Measurements from ENCODE around the gene TMEM108. TPM values are rescaled to one million over a fixed set of nuclear protein-coding genes. Genes with fewer than 3 reads are reported as not detected.

TMEM108 gene
- total and polyA plus RNA-seq, 2 experiments from 2014 or later = 7.4 to 15.3 TPM

- ATAC-seq = no peak; the same call in 2 of the 3 replicates
- no peak overlapping the region; the same call in 1 of the 2 replicates for H3K27ac Mint-ChIP-seq
- 0 out of 2 replicates have a peak overlapping the region, but pooled peaks have one; percentile 69 for H2AFZ ChIP-seq
- no peak for DNase-seq (ENCODE audit: low spot score)
- H3K4me2 ChIP-seq = no peak overlapping the region
- no peaks in the 10 kb centered on the region for H3K4me1 ChIP-seq (ENCODE audit: insufficient read depth)
- TF ChIP-seq EZH2 (IDR thresholded peaks at IDR 0.05; ENCODE audit: low read depth, unreplicated experiment) = no peak
- TF ChIP-seq POLR2AphosphoS5 (IDR thresholded peaks at IDR 0.05; ENCODE audit: low read depth) = no peak
- TF ChIP-seq ZNF114 (CRISPR knock-in tag; IDR thresholded peaks at IDR 0.05) = no peak
- H3K9me3 Mint-ChIP-seq = no peaks in the 10 kb centered on the region
- H3K4me3 Mint-ChIP-seq = no peak overlapping the region
- peaks cover 2% of the 10 kb centered on the region for H3K27me3 Mint-ChIP-seq (ENCODE audit: insufficient read depth, low read depth, poor library complexity)
- no peaks in the 10 kb centered on the region for H3K27me3 ChIP-seq (ENCODE audit: insufficient read depth)
- H3K27ac ChIP-seq (ENCODE audit: low read depth) = no peak overlapping the region
- H3K79me2 ChIP-seq (replicated peaks; ENCODE audit: insufficient read depth) = no peaks in the 10 kb centered on the region
- no peak overlapping the region for H3K4me3 ChIP-seq
- H3K9me2 ChIP-seq (ENCODE audit: insufficient read depth) = no peaks in the 10 kb centered on the region
- H3F3A ChIP-seq (replicated peaks; ENCODE audit: low read depth) = no peaks in the 10 kb centered on the region
- H3K36me3 ChIP-seq (ENCODE audit: insufficient read depth) = no peaks in the 10 kb centered on the region
- H3K36me3 Mint-ChIP-seq (ENCODE audit: low read depth) = no peaks in the 10 kb centered on the region
- H4K20me1 ChIP-seq (replicated peaks; ENCODE audit: insufficient read depth) = no peaks in the 10 kb centered on the region
- no peaks in the 10 kb centered on the region; the same call in 2 of the 3 replicates for H3K4me1 Mint-ChIP-seq
Measured at GRCh38 chr3:133410191-133410892, 372.2 kb downstream of the TMEM108 start.

- H3K4me1 ChIP-seq (ENCODE audit: insufficient read depth) = no peaks in the 10 kb centered on the region
- H3K36me3 ChIP-seq (ENCODE audit: insufficient read depth) = no peaks in the 10 kb centered on the region
- no peaks in the 10 kb centered on the region for H3K36me3 Mint-ChIP-seq (ENCODE audit: low read depth)
- no peaks in the 10 kb centered on the region for H3K27me3 ChIP-seq (ENCODE audit: insufficient read depth)
- H3K27ac Mint-ChIP-seq = no peak overlapping the region
- no peaks in the 10 kb centered on the region for H3K9me2 ChIP-seq (ENCODE audit: insufficient read depth)
- H3K4me3 ChIP-seq = no peak overlapping the region
- no peak overlapping the region for H3K4me2 ChIP-seq
- H2AFZ ChIP-seq = peak overlapping the region; percentile 92
- H3K27me3 Mint-ChIP-seq (ENCODE audit: insufficient read depth, low read depth, poor library complexity) = peaks cover 2% of the 10 kb centered on the region
- no peak for DNase-seq (ENCODE audit: low spot score)
- ATAC-seq = peak; percentile 62
- no peaks in the 10 kb centered on the region for H3K79me2 ChIP-seq (replicated peaks; ENCODE audit: insufficient read depth)
- no peaks in the 10 kb centered on the region for H4K20me1 ChIP-seq (replicated peaks; ENCODE audit: insufficient read depth)
- no peaks in the 10 kb centered on the region; the same call in 2 of the 3 replicates for H3K9me3 Mint-ChIP-seq
- H3K4me1 Mint-ChIP-seq = no peaks in the 10 kb centered on the region
- no peaks in the 10 kb centered on the region for H3F3A ChIP-seq (replicated peaks; ENCODE audit: low read depth)
- no peak overlapping the region for H3K27ac ChIP-seq (ENCODE audit: low read depth)
- H3K4me3 Mint-ChIP-seq = no peak overlapping the region
- TF ChIP-seq ZNF114 (CRISPR knock-in tag; IDR thresholded peaks at IDR 0.05) = no peak
- TF ChIP-seq CTCF (conservative IDR thresholded peaks at IDR 0.05; ENCODE audit: low read depth in 2 of 2) = no peak
- no peak for TF ChIP-seq ETS1 (IDR thresholded peaks at IDR 0.05)
- TF ChIP-seq POLR2AphosphoS5 (IDR thresholded peaks at IDR 0.05; ENCODE audit: low read depth) = no peak
- TF ChIP-seq ZNF331 (CRISPR knock-in tag; IDR thresholded peaks at IDR 0.05; ENCODE audit: low read depth) = no peak
- TF ChIP-seq REST (IDR thresholded peaks at IDR 0.05; ENCODE audit: unreplicated experiment) = no peak
- TF ChIP-seq EZH2 (IDR thresholded peaks at IDR 0.05; ENCODE audit: low read depth, unreplicated experiment) = no peak
Measured at GRCh38 chr3:133412183-133413132, 374.3 kb downstream of the TMEM108 start.
